HT1080 (cell line): Measurements from ENCODE around the gene CCDC172. TPM values are rescaled to one million over a fixed set of nuclear protein-coding genes. Genes with fewer than 3 reads are reported as not detected.

ENCODE experiments used
- DNase-seq: peaks from one replicate; pipeline ENCODE4 v3.0.0-alpha.2; 2015; ENCODE audit warnings: low read depth
- polyA plus RNA-seq, 2 experiments: library from polyadenylated mRNA; depleted of rRNA; stranded (reverse); fragments of >200 nt; gene quantifications; 2 replicates each; pipeline ENCODE4 v1.2.3, GENCODE V29; 2015
- total RNA-seq: library from RNA; depleted of rRNA; stranded (reverse); fragments of >200 nt; shearing (Covaris generic); gene quantifications from 2 replicates; pipeline ENCODE4 v1.2.3, GENCODE V29; 2014; rRNA removed

Gene CCDC172, protein sequence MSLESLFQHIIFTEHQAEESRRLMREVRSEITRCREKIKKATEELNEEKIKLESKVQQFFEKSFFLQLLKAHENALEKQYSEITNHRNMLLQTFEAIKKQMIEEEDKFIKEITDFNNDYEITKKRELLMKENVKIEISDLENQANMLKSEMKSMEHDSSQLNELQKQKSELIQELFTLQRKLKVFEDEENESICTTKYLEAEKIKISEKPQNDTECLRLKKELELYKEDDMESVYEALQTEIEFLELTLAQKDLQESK
- not detected in 2 replicates for total RNA-seq
- not detected in 2 replicates for polyA plus RNA-seq (2015; cell fraction: cytosol; rRNA removed)
- polyA plus RNA-seq (2015; cell fraction: nucleus; rRNA removed): not detected in 2 replicates

DNA sequence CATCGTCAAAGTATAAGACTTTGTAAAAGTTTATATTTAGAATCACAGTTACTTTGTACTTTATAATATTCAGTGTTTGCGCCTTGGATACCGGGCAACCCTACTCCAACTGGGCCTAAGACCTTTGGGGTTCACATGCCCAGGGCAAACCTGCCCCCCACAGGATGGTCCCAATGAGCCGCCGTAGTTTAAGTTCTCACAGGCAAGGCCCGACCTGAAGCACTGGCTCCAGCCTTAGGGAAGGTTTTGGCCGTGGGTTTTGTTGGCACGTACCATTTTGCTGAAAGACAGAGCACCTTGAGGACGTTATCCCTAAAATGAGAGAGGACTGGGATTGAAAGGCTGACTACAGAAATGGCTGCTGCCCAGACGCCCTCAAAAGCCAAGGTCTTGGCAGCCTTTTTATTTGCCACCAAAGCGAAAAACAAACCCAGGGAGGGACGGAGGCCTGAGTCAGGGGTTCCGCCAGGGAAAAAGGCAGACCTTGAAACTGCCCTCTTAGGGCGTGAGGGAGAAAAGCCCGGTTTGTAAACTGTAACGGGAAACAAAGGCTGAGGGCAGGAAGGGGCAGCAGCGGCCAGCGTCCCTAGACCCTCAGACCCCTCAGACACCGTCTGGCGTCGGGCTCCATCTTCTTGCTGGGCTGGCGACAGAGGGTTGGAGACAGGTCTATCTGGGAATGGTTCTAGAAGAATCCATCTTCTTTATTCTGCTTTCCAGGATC, at the start of gene CCDC172:
Gene CCDC172 (plus strand): TSS at position 222 of the 724 bp plus-strand sequence. CDS start 564 bp downstream, outside the sequence.
- no peak for DNase-seq

DNA sequence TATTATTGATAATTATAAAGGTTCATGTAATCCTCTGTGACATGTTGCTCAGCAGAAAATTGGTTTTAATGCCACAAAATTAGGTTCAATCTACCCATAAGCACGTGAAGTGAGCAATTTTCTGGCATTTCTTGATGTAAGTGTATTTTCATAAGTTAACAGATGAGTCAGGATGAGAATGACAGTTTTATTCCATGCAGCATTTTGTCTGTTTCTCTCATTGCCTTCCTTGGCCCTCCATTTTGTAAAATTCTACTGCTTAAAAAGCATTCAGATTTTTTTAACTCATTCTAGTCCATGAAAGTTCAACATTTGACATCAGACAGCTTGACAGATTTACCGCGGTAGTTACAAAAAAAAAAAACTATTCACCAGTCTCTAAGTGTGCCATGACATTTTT, 47.3 kb upstream of the CCDC172 start:
- no peak for DNase-seq

DNA sequence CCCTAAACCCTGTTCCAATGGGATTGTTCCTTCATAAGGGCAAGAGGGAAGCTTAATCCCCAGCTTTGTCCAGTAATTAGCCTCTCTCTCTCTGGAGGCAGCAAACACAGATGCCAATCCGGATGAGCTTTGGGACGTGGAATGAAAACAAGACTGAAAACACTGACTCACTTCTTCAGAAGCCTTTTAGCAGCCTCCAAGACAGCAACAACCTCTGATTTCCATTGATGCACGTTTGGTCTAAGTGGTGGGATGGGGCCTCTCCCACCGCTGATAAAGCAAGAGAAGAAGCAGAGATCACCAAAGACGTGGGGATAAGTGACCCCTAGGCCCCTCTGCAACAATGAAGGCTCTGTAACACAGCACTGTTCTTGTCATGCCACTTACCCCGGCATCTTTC, 45.4 kb upstream of the CCDC172 start:
- no peak for DNase-seq

- DNase-seq: no peak
Measured at GRCh38 chr10:116281775-116282174, 42.5 kb upstream of the CCDC172 start.

GRCh38 chr10:116286626-116287200, 37.5 kb upstream of the CCDC172 start:
- no peak for DNase-seq

- DNase-seq: peak; percentile 10
Measured at GRCh38 chr10:116287906-116288501, 36.2 kb upstream of the CCDC172 start.

DNA sequence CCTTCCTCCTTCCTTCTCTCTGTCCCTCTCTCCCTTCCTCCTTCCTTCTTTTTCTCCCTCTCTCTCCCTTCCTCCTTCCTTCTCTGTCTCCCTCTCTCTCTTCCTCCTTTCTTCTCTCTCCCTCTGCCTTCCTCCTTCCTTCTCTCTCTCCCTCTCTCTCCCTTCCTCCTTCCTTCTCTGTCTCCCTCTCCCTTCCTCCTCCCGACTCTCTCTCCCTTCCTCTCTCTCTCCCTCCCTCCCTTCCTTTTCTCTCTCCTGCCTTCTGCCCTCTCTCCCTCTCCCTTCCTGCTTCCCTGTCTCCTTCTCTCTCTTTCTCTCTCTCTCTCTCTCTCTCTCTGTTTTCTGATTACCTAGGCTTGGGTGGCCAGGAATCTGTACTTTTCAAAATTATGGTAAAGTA, 34.6 kb upstream of the CCDC172 start:
- no peak for DNase-seq

DNA sequence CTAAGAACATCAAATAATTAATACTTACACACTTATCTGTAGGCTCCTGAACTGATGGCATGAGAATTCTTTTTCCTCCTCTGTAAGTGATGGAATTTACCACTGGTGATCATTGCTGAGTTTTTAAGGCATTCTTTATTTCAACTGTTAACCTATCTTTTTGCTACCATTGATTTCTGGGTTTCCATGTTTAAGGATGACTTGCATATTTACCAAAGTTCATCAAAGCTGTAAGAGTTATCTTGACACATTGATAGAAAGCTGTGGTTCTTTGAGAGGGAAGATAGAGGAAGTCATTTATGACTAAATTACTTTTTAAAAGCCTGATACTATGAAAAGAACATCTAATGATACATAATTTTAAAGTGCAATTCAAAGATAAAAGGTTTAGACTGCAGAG, 31.8 kb upstream of the CCDC172 start:
- no peak for DNase-seq

DNA sequence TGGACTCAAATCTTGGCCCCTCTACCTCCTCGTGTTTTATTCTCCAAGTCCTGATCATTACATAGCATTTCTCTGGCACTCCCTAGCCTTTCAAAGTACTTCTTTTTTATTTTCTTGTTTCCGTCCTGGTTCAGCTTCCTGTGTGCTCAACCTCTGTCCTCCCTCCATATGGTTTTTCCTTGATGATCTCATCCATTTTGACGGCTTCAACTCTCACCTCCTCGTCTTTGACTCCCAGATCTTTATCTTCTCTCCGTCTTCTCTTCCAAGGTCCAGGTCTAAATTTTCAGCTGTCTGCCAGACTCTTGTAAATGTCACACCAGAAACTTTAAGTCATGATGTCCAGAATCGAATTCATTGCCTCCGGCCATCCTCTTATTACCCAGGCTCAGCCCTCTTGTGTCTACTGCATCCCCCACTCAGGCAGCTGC, 27.9 kb upstream of the CCDC172 start:
- DNase-seq: no peak

DNA sequence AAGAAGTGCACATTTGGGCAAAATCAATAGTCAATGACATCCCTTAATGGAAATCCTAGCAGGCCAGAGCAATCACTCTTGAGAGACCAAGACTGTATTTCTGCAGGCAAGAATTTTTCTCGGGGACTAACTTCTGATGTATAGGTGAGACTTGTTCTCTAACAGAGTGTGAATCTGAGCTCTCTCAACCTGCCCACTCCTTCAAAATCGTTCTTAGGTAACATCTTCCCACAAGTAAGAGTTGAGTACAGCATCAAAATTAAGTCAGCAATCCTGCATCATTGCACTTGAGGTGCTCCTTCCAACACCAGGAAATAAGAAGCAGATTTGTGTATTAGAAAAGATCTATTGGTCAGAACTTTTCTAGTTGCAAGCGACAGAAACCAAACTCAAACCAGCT, 25.7 kb upstream of the CCDC172 start:
- DNase-seq: no peak

GRCh38 chr10:116300542-116300941, 23.7 kb upstream of the CCDC172 start:
- DNase-seq: no peak

DNA sequence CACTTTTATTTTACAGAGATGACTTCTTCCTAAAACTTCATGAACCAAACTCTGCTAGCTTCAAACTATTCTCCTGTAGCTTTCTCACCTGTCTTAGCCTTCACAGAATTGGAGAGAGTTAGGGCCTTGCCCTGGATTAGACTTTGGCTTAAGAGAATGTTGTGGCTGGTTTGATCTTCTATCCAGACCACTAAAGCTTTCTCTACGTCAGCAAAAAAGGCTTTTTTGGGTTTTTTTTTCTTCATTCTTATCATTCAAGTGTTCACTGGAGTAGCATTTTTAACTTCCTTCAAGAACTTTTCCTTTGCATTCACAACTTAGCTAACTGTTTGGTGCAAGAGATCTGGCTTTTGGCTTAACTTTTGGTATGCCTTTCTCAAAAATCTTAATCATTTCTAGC, 19.3 kb upstream of the CCDC172 start:
- DNase-seq: no peak

- no peak for DNase-seq
Measured at GRCh38 chr10:116306847-116307246, 17.4 kb upstream of the CCDC172 start.

DNA sequence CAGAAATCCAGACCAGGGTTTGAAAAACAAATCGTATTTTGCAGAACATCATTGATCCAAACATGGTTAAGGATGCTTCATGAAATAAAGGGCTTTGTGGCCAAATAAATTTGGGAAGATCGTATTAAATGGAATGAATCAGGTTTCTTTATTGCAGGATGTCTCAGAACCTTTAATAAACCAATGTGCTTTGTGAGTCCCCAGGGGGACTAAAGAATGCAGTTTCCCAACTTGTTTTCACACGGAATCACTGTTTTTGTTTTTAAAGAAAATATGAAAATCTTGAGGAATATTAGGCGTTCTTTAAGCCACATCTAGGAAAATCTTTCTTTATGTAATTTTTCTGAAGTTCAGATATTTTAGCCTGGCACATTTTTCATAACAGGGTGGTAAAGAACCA, 16.8 kb upstream of the CCDC172 start:
- no peak for DNase-seq

DNA sequence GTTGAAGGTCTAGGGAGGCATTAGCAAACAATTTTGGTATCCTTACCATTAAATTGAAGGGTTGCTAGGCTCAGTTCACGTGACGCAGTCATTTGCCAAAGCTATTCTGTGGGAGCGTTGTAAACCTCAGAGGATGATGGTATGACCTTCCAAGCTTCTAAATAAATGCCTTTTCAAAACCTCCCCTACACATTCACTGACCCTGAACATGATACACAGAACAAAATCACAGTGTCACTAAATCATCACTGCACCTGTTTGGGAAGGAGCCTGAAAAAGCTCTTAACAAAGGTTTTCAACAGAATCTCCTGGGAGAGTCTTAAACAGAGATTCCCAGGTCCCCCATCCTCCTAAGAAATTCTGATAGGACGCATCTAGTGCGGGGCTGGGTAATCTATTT, 13.2 kb upstream of the CCDC172 start:
- DNase-seq: no peak

- no peak for DNase-seq
Measured at GRCh38 chr10:116311706-116312490, 12.3 kb upstream of the CCDC172 start.

DNA sequence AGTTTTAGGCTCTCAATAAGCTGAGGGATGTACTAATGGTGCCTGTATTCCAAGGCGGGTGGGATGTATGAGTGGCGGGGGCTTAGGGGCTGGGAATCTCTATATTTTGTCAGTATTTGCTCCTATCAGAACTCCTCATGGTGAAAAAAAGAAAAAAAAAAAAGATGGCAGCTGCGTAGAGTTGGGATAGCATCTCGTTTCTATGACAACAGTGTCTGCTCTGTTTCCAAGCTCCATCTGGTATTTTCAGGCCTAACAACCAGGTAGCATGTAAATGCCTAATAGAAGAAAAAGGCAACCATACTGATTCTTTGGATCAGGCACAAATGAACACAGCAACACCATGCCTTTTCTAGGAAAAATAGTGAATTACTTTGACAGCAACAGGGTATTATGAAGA, 11.7 kb upstream of the CCDC172 start:
- no peak for DNase-seq

DNA sequence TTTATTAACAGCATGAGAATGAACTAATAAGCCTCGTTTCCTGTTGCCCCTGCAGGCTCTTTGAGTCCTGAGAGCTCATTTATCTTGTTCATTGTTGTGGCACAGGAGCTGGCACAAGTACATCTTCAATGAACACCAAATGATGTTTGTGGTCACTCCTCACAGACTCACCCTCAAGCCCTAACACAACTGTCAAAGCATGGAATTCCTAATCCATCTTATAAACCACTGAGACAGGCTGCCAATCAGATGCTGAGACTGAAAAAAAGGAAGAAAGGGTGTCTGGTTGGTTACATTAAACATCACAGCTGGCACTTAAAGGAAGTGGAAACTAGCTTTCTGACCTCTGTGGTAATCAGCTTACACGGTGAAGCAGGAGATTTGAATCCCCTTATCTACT, 7.7 kb upstream of the CCDC172 start:
- peak; percentile 6 for DNase-seq

DNA sequence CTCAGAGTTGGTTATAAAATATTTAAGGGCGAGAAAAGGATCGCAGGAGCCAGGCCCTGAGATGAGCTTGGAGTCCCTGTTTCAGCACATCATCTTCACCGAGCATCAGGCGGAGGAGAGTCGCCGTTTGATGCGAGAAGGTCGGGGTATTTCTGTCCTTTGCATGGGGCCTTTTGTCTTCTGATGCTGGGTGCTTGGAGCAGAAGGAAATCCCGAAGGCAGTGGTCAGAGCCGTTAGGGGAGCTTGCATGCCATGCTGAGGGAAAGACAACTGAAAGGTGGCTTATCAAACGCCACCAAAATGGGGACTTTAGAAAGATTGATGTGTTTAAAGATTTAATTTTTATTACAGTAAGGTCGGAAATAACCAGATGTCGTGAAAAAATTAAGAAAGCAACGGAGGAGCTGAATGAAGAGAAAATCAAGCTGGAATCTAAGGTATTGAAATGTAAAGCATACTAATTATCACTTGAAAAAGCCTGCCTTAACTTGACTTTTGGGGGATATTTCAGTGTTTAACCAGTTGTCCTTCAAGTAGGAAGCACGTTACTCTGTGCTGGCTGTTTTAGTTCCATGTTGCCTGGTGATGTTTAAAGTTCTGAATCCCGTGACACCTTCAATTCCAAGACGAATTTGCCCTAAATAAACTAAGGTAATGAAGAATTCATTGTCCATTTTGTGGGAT, 845 bp downstream of the CCDC172 start:
- no peak for DNase-seq

DNA sequence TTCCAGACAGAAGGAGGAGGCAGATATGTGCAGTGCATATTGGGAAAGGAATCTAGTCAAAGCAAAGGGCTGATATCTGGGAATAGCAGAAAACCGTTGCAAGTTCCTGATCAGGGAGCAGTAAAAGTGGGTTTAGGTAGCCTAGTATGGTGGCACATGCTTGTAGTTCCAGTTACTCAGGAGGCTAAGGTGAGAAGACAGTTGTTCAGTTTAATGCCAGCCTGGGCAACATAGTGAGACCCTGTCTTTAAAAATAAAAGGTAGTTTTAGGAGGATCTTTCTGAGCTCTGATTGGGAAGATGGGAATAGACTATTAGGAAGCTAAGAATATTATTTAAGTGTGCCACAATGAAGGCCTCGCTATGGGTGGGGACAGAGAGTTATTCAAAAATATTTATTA, 1.7 kb downstream of the CCDC172 start:
- no peak for DNase-seq

DNA sequence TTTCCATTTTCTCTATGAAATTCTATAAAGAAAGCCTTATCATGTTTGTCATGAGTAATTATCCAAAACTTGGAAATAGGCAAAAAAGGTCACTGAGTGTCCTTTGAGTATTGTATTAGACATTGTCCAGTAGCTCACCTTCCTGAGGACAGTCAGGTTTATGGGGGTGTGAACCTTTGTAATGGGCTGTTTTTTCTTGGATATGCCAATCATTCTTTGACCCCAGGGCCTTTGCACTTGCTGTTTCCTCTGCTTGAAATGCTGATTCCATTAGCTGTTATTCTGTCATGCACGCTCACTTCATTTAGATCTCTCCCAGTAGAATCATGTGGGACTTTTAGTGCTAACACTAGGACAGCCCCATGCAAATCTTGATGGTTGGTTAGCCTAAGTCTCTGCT, 4.9 kb downstream of the CCDC172 start:
- no peak for DNase-seq
